GM04504 (cell line): ENCODE data around the gene TACR2.
A peak's percentile ranks its signal among the peaks of the same experiment; 100 is the strongest.
"Not testable (repeated sequence)": the region's sequence is repeated elsewhere in the genome, so short reads cannot be mapped to it uniquely, and the experiment has no call there.

Experiments
- DNase-seq: peaks from one replicate; pipeline ENCODE4 v3.0.0-alpha.2; 2012; ENCODE audit warnings: low read depth

TACR2 gene

GRCh38 chr10:69450395-69450794, 33.7 kb upstream of the TACR2 start:
- DNase-seq: not testable (repeated sequence)

GRCh38 chr10:69449841-69450240, 33.1 kb upstream of the TACR2 start:
- DNase-seq: peak; percentile 32

DNA sequence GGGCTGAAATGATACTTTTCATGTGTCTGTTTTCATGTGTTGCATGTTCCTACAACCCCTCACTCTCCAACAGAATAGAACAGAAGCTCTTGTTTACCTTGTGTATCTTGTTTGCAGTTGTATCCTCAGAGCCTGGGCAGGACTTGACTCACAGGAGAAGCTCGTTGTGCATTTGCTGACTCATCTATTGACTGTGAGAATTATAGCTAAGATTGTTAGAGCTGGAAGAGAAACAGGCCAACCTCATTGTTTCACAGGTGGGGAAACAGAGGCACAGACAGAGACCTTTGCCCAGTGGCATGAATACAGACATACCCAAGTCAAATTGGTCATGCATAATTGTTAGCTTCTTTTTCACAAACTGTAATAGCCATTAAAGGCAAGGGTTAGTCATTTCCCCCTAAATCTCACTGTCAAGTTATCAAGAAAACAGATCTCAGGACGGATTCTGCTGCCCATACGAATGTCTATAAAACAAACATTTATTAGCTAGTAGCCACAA, 30.0 kb upstream of the TACR2 start:
- peak; percentile 73 for DNase-seq

- no peak for DNase-seq
Measured at GRCh38 chr10:69446229-69446628, 29.5 kb upstream of the TACR2 start.

GRCh38 chr10:69445041-69445440, 28.3 kb upstream of the TACR2 start:
- no peak for DNase-seq

GRCh38 chr10:69443354-69443753, 26.6 kb upstream of the TACR2 start:
- DNase-seq: no peak

- DNase-seq: peak; percentile 80
Measured at GRCh38 chr10:69439813-69440506, 23.2 kb upstream of the TACR2 start.

DNA sequence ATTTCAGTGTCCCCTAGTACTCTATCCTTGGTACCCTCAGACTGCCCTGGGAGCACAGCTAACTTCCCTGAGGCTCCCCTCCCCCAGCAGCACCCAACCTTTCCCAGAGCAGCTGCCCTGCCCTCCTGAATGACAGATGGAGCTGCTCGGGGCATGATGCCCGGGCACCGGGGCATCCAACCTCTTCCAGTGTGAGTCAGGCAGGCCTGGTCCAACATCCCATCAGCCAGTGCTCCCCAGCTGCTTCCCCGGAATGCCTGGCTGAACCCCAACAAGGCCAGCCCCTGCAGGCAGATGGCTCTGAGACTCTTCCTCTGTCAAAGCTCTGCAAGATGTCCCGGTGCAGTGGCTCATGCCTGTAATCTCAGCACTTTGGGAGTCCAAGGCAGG, 22.6 kb upstream of the TACR2 start:
- peak; percentile 60 for DNase-seq

DNA sequence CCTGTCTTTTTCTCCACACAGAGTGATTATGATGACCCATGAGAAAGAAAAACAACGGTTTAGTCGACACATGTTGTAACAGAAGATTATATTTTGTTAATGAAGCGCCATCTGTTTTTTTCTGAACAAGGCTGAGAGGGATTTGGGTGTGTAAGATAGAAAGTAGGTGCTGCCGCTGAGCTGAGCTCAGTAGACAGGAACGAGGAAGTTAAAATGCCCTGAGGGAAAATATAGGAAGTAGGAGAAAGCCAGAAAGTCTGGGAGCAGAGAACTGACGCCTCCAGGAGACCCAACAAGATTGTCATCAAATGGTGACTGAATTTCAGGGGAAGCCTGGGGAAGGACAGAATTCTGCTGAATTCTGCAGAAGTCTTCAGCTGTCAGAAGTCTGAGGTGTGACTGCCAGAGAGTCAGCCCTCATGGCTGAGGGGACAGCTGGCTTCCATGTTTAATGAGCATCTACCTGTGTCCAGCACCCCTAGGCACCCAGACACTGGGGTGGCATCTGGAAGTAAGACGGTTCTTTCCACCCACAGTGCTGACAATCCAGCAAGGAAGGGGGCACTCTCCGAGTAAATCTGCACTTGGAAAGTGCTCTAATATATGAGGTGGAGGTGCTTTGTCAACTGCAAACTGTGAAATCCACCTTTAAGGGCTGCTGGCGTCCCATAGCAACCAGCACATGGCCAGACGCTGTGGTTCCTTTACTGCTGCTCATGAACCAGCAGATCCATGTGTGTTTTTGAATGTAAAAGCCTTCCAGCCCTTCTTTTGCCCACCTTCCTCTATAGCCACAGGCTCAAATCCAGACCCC, 22.0 kb upstream of the TACR2 start:
- DNase-seq: peak; percentile 36

GRCh38 chr10:69437321-69438259, 20.9 kb upstream of the TACR2 start:
- DNase-seq: no peak

- no peak for DNase-seq
Measured at GRCh38 chr10:69435966-69436520, 19.3 kb upstream of the TACR2 start.

DNA sequence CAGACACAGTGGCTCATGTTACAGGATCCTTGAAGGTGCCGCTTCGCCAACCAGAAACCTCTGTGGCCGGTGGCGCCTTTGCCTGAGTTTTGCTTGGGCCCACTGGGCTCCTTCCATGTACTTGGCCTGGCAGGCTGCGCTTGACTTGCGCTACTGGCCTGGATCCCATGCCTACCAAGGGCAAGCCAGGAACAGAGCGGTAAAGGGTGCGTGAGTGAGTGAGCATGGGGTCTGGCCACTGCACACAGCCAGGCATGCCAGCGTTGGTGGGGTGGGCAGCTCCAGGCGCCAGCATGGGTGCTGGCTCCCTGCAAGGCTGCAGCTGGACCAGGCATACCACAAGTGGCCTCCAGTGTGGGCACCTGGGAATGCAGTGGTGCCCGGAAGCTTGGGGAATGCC, 18.2 kb upstream of the TACR2 start:
- DNase-seq: no peak

DNA sequence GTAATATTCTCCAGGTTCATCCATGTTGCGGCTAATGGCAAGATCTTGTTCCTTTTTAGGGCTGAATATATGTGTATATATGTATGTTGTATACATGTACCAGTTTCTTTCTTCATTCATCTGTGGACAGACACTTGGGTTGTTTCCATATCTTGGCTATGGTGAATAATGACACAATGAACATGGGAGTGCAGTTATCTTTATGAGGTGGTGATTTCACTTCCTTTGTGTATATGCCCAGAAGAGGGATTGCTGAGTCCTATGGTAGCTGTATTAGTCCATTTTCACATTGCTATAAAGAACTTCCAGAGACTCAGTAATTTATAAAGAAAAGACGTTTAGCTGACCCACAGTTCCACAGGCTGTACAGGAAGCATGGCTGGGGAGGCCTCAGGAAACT, 17.5 kb upstream of the TACR2 start:
- no peak for DNase-seq

- no peak for DNase-seq
Measured at GRCh38 chr10:69428165-69428564, 11.4 kb upstream of the TACR2 start.

- no peak for DNase-seq
Measured at GRCh38 chr10:69426376-69426727, 9.6 kb upstream of the TACR2 start.

GRCh38 chr10:69425511-69426298, 9.0 kb upstream of the TACR2 start:
- DNase-seq: no peak

- DNase-seq: no peak
Measured at GRCh38 chr10:69425041-69425440, 8.3 kb upstream of the TACR2 start.

- DNase-seq: no peak
Measured at GRCh38 chr10:69422676-69423075, 6.0 kb upstream of the TACR2 start.

DNA sequence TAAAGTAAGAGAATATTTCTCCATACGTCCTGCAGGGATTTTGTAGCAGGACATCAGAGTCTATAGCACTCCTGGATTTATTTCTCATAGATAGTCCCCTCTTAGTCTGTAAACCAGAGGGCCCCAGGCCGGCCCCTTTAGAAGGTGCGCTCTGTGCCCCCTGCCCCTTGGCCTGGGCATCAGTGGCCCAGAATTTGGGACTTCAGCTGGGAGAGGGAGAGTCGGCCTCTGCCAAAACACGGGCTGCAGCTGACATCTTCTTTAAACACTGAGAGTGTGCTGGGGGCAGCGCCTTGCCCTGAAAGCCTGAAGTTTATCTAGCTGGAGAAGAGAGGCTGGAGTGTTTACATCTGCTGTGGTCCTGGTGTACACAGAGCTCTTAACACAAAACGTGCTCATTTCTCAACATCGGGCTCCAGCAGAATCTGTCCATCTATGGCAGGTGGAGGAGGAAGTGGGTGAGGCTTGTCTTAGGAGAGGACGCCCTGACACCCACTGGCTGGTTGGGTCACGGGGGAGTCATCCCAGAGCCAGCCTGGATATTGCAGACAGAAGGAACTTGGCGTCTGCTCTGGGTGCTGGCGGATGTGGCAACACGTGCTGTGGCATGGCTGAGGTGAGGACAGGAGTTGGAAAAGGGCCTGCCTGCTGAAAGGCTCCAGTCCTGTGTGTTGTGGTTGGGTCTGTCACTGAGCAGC, 5.0 kb upstream of the TACR2 start:
- no peak for DNase-seq

- no peak for DNase-seq
Measured at GRCh38 chr10:69419744-69420126, 3.0 kb upstream of the TACR2 start.
